Raji (cell line): ENCODE data around the gene CTIF.

Experiments used
- POLR2A ChIP-seq: IDR thresholded peaks from 2 replicates; pipeline ENCODE4 v1.6.1; 2011; ENCODE audit warnings: low read depth, low read length, control low read depth; ENCODE audit not compliant: insufficient read depth

Gene CTIF

GRCh38 chr18:48707636-48708296 is 168.9 kb downstream of the CTIF start:
- no peak for TF ChIP-seq POLR2A

- TF ChIP-seq POLR2A = no peak
Observed at GRCh38 chr18:48708807-48709206, 170.0 kb downstream of the CTIF start.

- TF ChIP-seq POLR2A = no peak
Observed at GRCh38 chr18:48709371-48710062, 170.7 kb downstream of the CTIF start.

GRCh38 chr18:48711651-48712486 is 173.0 kb downstream of the CTIF start:
- no peak for TF ChIP-seq POLR2A

GRCh38 chr18:48713309-48713708 is 174.5 kb downstream of the CTIF start:
- no peak for TF ChIP-seq POLR2A

GRCh38 chr18:48714873-48715272 is 176.0 kb downstream of the CTIF start:
- TF ChIP-seq POLR2A = no peak

- TF ChIP-seq POLR2A = no peak
Observed at GRCh38 chr18:48715711-48716361, 177.0 kb downstream of the CTIF start.

GRCh38 chr18:48718251-48718959 is 179.6 kb downstream of the CTIF start:
- no peak for TF ChIP-seq POLR2A

- no peak for TF ChIP-seq POLR2A
Observed at GRCh38 chr18:48719388-48719787, 180.6 kb downstream of the CTIF start.

GRCh38 chr18:48719974-48720654 is 181.3 kb downstream of the CTIF start:
- TF ChIP-seq POLR2A = no peak

GRCh38 chr18:48720655-48721025 is 181.8 kb downstream of the CTIF start:
- TF ChIP-seq POLR2A = no peak

GRCh38 chr18:48721312-48721711 is 182.5 kb downstream of the CTIF start:
- TF ChIP-seq POLR2A = no peak

- TF ChIP-seq POLR2A = no peak
Observed at GRCh38 chr18:48723016-48723415, 184.2 kb downstream of the CTIF start.

GRCh38 chr18:48723837-48724236 is 185.0 kb downstream of the CTIF start:
- no peak for TF ChIP-seq POLR2A
